Activated CD8-positive, alpha-beta T cell treated with anti-CD3 and anti-CD28 coated beads for 36 hours (primary cell): ENCODE measurements around the gene MBOAT2. TPM values are rescaled to one million over a fixed set of nuclear protein-coding genes. Genes with fewer than 3 reads are reported as not detected.
"Not testable (repeated sequence)": the region's sequence is repeated elsewhere in the genome, so short reads cannot be mapped to it uniquely, and the experiment has no call there.

Experiments
- ATAC-seq: fragments of 200-7000 bp; cut with Tn5 transposase; one replicate; pipeline ENCODE4 v1.10.0; 2021; ENCODE audit warnings: mild to moderate bottlenecking, moderate library complexity
- CTCF ChIA-PET: fragments of 350-600 bp; sonication (Branson Sonifier 250); formaldehyde crosslinking; loops from one replicate; lab custom pipeline; 2021; ENCODE audit warnings: antibody characterized with exemption; lab: Charles Lee
- POLR2A ChIA-PET: fragments of 350-600 bp; sonication (Branson Sonifier 250); formaldehyde crosslinking; loops from one replicate; lab custom pipeline; 2021; ENCODE audit warnings: antibody characterized with exemption; lab: Charles Lee
- DNase-seq: peaks from one replicate; pipeline ENCODE4 v3.0.0-alpha.2; 2020
- H3K27ac Mint-ChIP-seq: one replicate; pipeline ENCODE4 v1.8.0; 2021; ENCODE audit warnings: mild to moderate bottlenecking, mixed read lengths
- H3K27me3 Mint-ChIP-seq: one replicate; pipeline ENCODE4 v1.8.0; 2021; ENCODE audit warnings: mixed read lengths
- H3K36me3 Mint-ChIP-seq: one replicate; pipeline ENCODE4 v1.8.0; 2021; ENCODE audit warnings: low read depth, mixed read lengths
- H3K4me1 Mint-ChIP-seq: one replicate; pipeline ENCODE4 v1.8.0; 2021; ENCODE audit warnings: low read depth, mixed read lengths
- H3K4me3 Mint-ChIP-seq: one replicate; pipeline ENCODE4 v1.8.0; 2021; ENCODE audit warnings: mild to moderate bottlenecking, moderate library complexity, mixed read lengths
- H3K9me3 Mint-ChIP-seq: one replicate; pipeline ENCODE4 v1.8.0; 2021; ENCODE audit warnings: mixed read lengths
- intact Hi-C: fragments of 100-400 bp; cut with micrococcal nuclease; formaldehyde crosslinking; loops from one replicate; pipeline ENCODE4 v1.10.0; 2022
- total RNA-seq, 2 experiments: library from RNA; stranded (reverse); gene quantifications; one replicate each; pipeline ENCODE4 v1.2.3, GENCODE V29; 2021
- TF ChIP-seq, protein P1 (sequence below): fragments of 200-600 bp; IDR thresholded peaks from one replicate; pipeline ENCODE4 v1.8.0; 2022; ENCODE audit warnings: antibody characterized with exemption, mild to moderate bottlenecking

The MBOAT2 gene
- total RNA-seq, 2 experiments from 2014 or later: 2.9 to 3.0 TPM

- CTCF ChIA-PET: no interaction called here
- intact Hi-C loops: no loop called here
- no peaks in the 10 kb centered on the region for H3K36me3 Mint-ChIP-seq
- no peak for ATAC-seq
- H3K4me3 Mint-ChIP-seq: no peak overlapping the region
- no peaks in the 10 kb centered on the region for H3K27me3 Mint-ChIP-seq
- H3K4me1 Mint-ChIP-seq: no peaks in the 10 kb centered on the region
- TF ChIP-seq, protein P1, sequence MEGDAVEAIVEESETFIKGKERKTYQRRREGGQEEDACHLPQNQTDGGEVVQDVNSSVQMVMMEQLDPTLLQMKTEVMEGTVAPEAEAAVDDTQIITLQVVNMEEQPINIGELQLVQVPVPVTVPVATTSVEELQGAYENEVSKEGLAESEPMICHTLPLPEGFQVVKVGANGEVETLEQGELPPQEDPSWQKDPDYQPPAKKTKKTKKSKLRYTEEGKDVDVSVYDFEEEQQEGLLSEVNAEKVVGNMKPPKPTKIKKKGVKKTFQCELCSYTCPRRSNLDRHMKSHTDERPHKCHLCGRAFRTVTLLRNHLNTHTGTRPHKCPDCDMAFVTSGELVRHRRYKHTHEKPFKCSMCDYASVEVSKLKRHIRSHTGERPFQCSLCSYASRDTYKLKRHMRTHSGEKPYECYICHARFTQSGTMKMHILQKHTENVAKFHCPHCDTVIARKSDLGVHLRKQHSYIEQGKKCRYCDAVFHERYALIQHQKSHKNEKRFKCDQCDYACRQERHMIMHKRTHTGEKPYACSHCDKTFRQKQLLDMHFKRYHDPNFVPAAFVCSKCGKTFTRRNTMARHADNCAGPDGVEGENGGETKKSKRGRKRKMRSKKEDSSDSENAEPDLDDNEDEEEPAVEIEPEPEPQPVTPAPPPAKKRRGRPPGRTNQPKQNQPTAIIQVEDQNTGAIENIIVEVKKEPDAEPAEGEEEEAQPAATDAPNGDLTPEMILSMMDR: no peak
- H3K27ac Mint-ChIP-seq: no peak overlapping the region
- DNase-seq: no peak
- peaks cover 4% of the 10 kb centered on the region for H3K9me3 Mint-ChIP-seq
- POLR2A ChIA-PET: no interaction called here
Observed at GRCh38 chr2:8915941-8916340, 87.5 kb downstream of the MBOAT2 start.

DNA sequence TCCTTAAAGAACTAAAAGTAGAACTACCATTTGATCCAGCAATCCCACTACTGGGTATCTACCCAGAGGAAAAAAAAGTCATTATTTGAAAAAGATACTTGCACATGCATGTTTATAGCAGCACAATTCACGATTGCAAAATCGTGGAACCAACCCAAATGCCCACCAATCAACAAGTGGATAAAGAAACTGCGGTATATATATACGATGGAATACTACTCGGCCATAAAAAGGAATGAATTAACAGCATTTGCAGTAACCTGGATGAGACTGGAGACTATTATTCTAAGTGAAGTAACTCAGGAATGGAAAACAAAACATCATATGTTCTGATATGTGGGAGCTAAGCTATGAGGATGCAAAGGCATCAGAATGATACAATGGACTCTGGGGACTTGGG lies 89.7 kb downstream of the MBOAT2 start:
- intact Hi-C loops, H3K36me3 Mint-ChIP-seq, H3K4me3 Mint-ChIP-seq, ATAC-seq, CTCF ChIA-PET, H3K27ac Mint-ChIP-seq, DNase-seq, H3K27me3 Mint-ChIP-seq, H3K4me1 Mint-ChIP-seq, POLR2A ChIA-PET, H3K9me3 Mint-ChIP-seq: not testable (repeated sequence)

DNA sequence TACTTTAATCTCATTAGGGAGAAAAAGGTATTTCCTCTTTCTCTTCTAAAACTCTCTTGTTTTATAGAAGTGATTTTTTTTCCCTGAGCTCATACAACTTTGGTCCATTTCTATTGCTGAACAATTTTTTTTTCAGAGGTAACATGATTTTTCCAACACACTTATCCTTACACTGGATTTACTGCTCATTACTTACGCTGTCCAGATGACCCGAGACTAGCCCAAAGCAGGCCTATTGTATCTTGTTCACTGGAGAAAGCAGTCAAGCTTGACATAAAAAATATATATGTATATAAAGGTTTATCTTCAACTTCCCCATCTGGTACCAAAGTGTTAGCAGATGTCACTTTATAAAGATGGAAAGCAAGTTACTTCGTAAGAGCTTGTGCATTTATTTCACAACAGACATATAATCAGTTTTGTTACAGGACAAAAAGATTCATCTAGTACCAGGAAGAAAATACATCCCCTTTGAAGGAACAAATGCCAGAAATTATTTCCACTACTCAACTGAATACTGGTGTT lies 95.7 kb downstream of the MBOAT2 start:
- Mint-ChIP-seq H3K27ac (no peak overlapping the region), H3K36me3 (no peaks in the 10 kb centered on the region), H3K4me1 (no peaks in the 10 kb centered on the region), H3K27me3 (no peaks in the 10 kb centered on the region), H3K9me3 (peaks cover 2% of the 10 kb centered on the region), H3K4me3 (no peak overlapping the region)
- intact Hi-C loops: no loop called here
- no peak for DNase-seq
- CTCF ChIA-PET: no interaction called here
- TF ChIP-seq, protein P1: no peak
- POLR2A ChIA-PET: no interaction called here
- ATAC-seq: no peak

DNA sequence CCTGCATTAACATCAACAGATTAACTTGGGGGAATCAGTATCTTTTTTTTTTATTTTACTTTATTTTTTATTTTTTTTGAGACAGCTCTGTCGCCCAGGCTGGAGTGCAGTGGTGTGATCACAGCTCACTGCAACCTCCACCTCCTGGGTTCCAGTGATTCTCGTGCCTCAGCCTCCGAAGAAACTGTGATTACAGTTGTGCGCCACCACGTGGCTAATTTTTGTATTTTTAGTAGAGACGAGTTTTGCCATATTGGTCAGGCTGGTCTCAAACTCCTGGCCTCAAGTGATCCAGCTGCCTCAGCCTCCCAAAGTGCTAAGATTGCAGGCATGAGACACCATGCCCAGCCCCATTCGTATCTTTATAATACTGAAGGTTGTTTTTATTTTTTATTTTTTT lies 99.6 kb downstream of the MBOAT2 start:
- DNase-seq, H3K27ac Mint-ChIP-seq, intact Hi-C loops, H3K27me3 Mint-ChIP-seq, H3K4me1 Mint-ChIP-seq, ATAC-seq, H3K9me3 Mint-ChIP-seq, H3K36me3 Mint-ChIP-seq, POLR2A ChIA-PET, CTCF ChIA-PET, H3K4me3 Mint-ChIP-seq: not testable (repeated sequence)

DNA sequence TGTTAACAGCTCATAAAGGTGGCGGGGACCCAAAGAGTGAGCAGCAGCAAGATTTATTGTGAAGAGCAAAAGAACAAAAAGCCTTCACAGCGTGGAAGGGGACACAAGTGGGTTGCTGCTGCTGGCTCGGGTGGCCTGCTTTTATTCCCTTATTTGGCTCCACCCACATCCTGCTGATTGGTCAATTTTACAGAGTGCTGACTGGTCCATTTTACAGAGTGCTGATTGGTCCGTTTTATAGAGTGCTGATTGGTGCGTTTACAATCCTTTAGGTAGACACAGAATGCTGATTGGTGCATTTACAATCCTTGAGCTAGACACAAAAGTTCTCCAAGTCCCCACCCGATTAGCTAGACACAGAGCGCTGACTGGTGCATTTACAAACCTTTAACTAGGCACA lies 100.7 kb downstream of the MBOAT2 start:
- H3K4me1 Mint-ChIP-seq, DNase-seq, POLR2A ChIA-PET, H3K4me3 Mint-ChIP-seq, H3K27me3 Mint-ChIP-seq, H3K27ac Mint-ChIP-seq, intact Hi-C loops, ATAC-seq, CTCF ChIA-PET, H3K36me3 Mint-ChIP-seq, H3K9me3 Mint-ChIP-seq: not testable (repeated sequence)

GRCh38 chr2:8897206-8897605 lies 106.3 kb downstream of the MBOAT2 start:
- H3K27ac Mint-ChIP-seq, CTCF ChIA-PET, H3K9me3 Mint-ChIP-seq, DNase-seq, POLR2A ChIA-PET, H3K4me1 Mint-ChIP-seq, H3K4me3 Mint-ChIP-seq, ATAC-seq, H3K27me3 Mint-ChIP-seq, H3K36me3 Mint-ChIP-seq, intact Hi-C loops: not testable (repeated sequence)

- CTCF ChIA-PET, intact Hi-C loops, H3K9me3 Mint-ChIP-seq, H3K27me3 Mint-ChIP-seq, DNase-seq, H3K4me3 Mint-ChIP-seq, H3K36me3 Mint-ChIP-seq, ATAC-seq, H3K4me1 Mint-ChIP-seq, H3K27ac Mint-ChIP-seq, POLR2A ChIA-PET: not testable (repeated sequence)
Observed at GRCh38 chr2:8896671-8897070, 106.8 kb downstream of the MBOAT2 start.

DNA sequence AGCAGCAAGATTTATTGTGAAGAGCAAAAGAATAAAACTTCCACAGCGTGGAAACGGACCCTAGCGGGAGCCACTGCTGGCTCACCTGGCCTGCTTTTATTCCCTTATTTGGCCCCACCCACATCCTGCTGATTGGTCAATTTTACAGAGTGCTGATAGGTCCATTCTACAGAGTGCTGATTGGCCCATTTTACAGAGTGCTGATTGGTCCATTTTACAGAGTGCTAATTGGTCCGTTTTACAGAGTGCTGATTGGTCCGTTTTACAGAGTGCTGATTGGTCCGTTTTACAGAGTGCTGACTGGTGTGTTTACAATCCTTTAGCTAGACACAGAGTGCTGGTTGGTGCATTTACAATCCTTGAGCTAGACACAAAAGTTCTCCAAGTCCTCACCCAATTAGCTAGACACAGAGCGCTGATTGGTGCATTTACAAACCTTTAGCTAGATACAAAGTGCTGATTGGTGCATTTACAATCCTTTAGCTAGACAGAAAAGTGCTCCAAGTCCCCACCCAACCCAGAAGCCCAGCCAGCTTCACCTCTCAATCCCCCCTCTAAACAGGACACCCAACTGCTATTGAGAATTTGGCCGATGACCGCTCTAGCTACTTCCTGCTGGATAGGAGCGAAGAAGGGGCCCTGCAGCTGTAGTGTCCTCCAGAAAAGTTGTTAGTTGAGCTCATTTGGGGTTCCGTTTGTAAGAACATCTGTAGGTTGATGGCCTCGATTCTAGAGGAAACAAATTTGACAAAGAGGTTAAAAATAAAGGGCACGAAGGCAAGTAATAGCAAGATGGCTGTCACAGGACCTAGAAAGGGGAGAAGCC lies 108.2 kb downstream of the MBOAT2 start:
- CTCF ChIA-PET, ATAC-seq, H3K27me3 Mint-ChIP-seq, H3K4me1 Mint-ChIP-seq, H3K36me3 Mint-ChIP-seq, H3K9me3 Mint-ChIP-seq, intact Hi-C loops, H3K27ac Mint-ChIP-seq, H3K4me3 Mint-ChIP-seq: not testable (repeated sequence)
- POLR2A ChIA-PET: interaction anchor here (0.6 kb wide), 1 partner anchor 68 kb away, joined by 3 read pairs; no protein-coding TSS in a partner anchor
- DNase-seq: peak; percentile 5
